ENCODE results near the gene GPBP1. TPM values are rescaled to one million over a fixed set of nuclear protein-coding genes. Genes with fewer than 3 reads are reported as not detected.
A peak's percentile ranks its signal among the peaks of the same experiment; 100 is the strongest.

The GPBP1 gene
- total RNA-seq, 1 experiment from 2014 or later: 112 TPM

- Histone ChIP-seq H3K9me3 (ENCODE audit: control insufficient read depth, low read depth, low read length) (no peaks in the 10 kb centered on the region), H3K79me1 (ENCODE audit: insufficient read depth, low read depth, low read length, poor library complexity, severe bottlenecking) (no peaks in the 10 kb centered on the region), H3K56ac (ENCODE audit: insufficient read length, low read depth, low read length) (no peak overlapping the region), H3K79me2 (ENCODE audit: insufficient read depth, low read length) (peaks cover 94% of the 10 kb centered on the region), H2BK15ac (ENCODE audit: low read depth, low read length) (no peak overlapping the region), H3K18ac (ENCODE audit: insufficient read length, low read depth, low read length) (no peak overlapping the region), H2AFZ (ENCODE audit: low read length) (no peak overlapping the region), H3K4me1 (ENCODE audit: insufficient read depth, low read length) (no peaks in the 10 kb centered on the region; the same call in 1 of the 2 replicates), H3K4ac (ENCODE audit: low read depth, low read length) (no peak overlapping the region), H4K91ac (ENCODE audit: insufficient read length, low read depth, low read length) (no peak overlapping the region), H2BK12ac (ENCODE audit: insufficient read length, low read depth, low read length) (no peak overlapping the region), H3K9ac (ENCODE audit: extremely low read depth, insufficient read length, low read length) (no peak overlapping the region), H3K23ac (ENCODE audit: insufficient read length, low read depth, low read length) (no peak overlapping the region), H3K27ac (ENCODE audit: insufficient read length, low read depth, low read length) (no peak overlapping the region), H2BK120ac (ENCODE audit: low read depth, low read length, poor library complexity, severe bottlenecking) (no peak overlapping the region), H2AK5ac (ENCODE audit: insufficient read length, low read length) (no peak overlapping the region), H4K8ac (replicated peaks; ENCODE audit: insufficient read length, low read depth, low read length) (no peak overlapping the region), H4K20me1 (ENCODE audit: control insufficient read depth, insufficient read depth, insufficient read length) (no peaks in the 10 kb centered on the region), H3K14ac (ENCODE audit: insufficient read depth, low read length) (no peak overlapping the region), H3K27me3 (ENCODE audit: insufficient read depth, low read length) (no peaks in the 10 kb centered on the region), H3T11ph (ENCODE audit: low read length) (no peak overlapping the region), H3K23me2 (ENCODE audit: insufficient read length, low read depth, low read length, poor library complexity, severe bottlenecking) (no peaks in the 10 kb centered on the region), H2BK5ac (ENCODE audit: insufficient read length, low read length) (no peak overlapping the region), H2BK20ac (ENCODE audit: low read depth, low read length, poor library complexity, severe bottlenecking) (no peak overlapping the region), H4K5ac (ENCODE audit: insufficient read length, low read depth, low read length) (no peak overlapping the region), H3K4me2 (ENCODE audit: insufficient read depth, insufficient read length, low read length) (no peak overlapping the region)
- no peak for DNase-seq
- Mint-ChIP-seq H3K27ac (peak overlapping the region in 1 of 3 experiments; percentile 79; a peak in 1 of 7 replicates), H3K9me3 (no peaks in the 10 kb centered on the region), H3K27me3 (ENCODE audit: low read depth) (no peaks in the 10 kb centered on the region; the same call in 1 of the 2 replicates), H3K4me3 (no peak overlapping the region; a peak in 1 of 5 replicates), H3K36me3 (ENCODE audit: insufficient read depth in 1 of 3, low read depth in 3 of 3) (peaks cover 22 to 38% (median 31%) of the 10 kb centered on the region in 3 experiments), H3K4me1 (peaks cover 47 to 63% of the 10 kb centered on the region in 2 experiments)
- no CpG with 5 or more reads among the region's 2 CpGs for WGBS (ENCODE audit: extremely low coverage, insufficient read length, low lambda C conversion rate)
- TF ChIP-seq, protein P1, sequence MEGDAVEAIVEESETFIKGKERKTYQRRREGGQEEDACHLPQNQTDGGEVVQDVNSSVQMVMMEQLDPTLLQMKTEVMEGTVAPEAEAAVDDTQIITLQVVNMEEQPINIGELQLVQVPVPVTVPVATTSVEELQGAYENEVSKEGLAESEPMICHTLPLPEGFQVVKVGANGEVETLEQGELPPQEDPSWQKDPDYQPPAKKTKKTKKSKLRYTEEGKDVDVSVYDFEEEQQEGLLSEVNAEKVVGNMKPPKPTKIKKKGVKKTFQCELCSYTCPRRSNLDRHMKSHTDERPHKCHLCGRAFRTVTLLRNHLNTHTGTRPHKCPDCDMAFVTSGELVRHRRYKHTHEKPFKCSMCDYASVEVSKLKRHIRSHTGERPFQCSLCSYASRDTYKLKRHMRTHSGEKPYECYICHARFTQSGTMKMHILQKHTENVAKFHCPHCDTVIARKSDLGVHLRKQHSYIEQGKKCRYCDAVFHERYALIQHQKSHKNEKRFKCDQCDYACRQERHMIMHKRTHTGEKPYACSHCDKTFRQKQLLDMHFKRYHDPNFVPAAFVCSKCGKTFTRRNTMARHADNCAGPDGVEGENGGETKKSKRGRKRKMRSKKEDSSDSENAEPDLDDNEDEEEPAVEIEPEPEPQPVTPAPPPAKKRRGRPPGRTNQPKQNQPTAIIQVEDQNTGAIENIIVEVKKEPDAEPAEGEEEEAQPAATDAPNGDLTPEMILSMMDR (conservative IDR thresholded peaks at IDR 0.05): peak; percentile 34; the same call in 1 of the 3 replicates
These were observed 10.5 kb downstream of the GPBP1 start for GRCh38 chr5:57184322-57184721.
